ENCODE measurements around the gene SLC35E2B.
A peak's percentile ranks its signal among the peaks of the same experiment; 100 is the strongest.

SLC35E2B gene

DNA sequence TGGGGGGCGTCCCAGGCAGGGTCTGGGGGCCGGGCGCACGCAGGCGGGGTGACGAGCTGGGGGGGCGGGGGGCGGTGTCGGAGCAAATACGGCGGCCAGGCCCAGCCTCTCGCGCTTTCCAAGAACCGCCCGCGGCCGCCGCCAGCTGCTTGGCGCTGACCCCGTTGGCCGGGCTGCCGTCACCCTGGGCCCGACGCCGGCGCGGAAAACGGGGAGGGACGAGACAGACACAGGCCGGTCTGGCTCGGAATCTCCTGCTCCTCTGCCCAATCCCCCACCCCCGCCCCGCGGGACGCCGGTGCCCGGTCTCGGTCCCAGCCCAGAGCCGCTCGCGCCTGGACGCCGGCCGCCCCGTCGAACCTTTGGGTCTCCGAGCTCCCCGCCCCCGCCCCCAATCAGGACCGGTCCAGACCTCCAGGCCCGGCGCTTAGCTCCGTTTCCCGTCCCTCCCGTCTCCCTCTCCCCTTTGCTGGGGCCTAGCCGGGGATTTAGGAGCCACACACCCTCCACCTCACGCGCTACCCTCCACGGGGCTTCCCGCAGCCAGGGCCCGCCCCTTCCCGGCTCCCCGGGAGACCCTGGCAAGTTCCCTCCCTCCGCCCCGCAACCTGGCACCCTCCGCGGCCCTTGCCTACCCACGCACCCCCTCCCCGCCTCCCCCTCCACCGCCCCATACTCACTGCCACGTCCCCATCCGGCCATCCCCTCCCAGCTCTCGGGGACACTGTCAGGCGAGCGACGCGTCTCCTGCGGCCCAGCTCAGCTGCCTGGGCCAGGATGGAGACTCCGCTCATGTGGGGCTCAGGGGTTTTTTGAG is 61.4 kb downstream of the SLC35E2B start:
- FAIRE-seq: no peak
- peak; percentile 46 for DNase-seq (ENCODE audit: insufficient read length)
- TF ChIP-seq TAF1 (IDR thresholded peaks at IDR 0.05; ENCODE audit: borderline replicate concordance, low read depth, low read length): no peak
- TF ChIP-seq POLR2AphosphoS5 (IDR thresholded peaks at IDR 0.05; ENCODE audit: low read depth, low read length): no peak
- TF ChIP-seq POLR2A (IDR thresholded peaks at IDR 0.05; ENCODE audit: low read depth, low read length): no peak

DNA sequence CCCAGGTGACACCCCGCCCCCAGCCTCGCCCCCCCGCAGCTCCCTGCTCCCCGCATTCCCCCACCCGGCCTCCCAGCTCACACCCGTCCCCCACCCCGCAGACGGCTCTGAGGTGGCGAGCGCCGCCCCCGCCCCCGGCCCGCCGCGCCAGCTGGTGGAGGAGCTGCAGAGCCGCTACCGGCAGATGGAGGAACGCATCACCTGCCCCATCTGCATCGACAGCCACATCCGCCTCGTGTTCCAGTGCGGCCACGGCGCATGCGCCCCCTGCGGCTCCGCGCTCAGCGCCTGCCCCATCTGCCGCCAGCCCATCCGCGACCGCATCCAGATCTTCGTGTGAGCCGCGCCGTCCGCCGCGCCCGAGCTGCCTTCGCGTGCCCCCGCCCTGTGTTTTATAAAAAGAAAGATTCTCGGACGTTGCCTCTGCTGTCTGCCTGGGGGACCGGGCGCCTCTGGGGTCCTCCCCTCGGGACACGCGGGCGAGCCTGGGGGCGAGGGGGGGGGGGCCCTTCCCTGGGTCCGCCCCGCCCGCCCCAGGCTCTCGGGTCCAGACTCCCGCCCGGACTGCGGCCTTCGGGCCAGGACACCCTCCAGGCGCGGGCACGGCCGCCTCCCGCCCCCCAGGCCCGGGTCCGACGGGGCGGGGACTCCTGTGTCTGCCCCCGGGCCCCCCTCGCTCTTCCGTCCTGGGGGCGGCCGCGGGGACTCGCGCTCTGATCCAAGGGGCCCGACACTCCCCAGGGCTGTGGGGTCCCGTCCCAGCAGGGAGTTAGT is 62.2 kb downstream of the SLC35E2B start:
- DNase-seq (ENCODE audit: insufficient read length): peak; percentile 100
- TF ChIP-seq POLR2AphosphoS5 (IDR thresholded peaks at IDR 0.05; ENCODE audit: low read depth, low read length) (peak; percentile 33; the same call in 1 of the 2 replicates), TAF1 (IDR thresholded peaks at IDR 0.05; ENCODE audit: borderline replicate concordance, low read depth, low read length) (no peak)
- FAIRE-seq: peak; percentile 96

DNA sequence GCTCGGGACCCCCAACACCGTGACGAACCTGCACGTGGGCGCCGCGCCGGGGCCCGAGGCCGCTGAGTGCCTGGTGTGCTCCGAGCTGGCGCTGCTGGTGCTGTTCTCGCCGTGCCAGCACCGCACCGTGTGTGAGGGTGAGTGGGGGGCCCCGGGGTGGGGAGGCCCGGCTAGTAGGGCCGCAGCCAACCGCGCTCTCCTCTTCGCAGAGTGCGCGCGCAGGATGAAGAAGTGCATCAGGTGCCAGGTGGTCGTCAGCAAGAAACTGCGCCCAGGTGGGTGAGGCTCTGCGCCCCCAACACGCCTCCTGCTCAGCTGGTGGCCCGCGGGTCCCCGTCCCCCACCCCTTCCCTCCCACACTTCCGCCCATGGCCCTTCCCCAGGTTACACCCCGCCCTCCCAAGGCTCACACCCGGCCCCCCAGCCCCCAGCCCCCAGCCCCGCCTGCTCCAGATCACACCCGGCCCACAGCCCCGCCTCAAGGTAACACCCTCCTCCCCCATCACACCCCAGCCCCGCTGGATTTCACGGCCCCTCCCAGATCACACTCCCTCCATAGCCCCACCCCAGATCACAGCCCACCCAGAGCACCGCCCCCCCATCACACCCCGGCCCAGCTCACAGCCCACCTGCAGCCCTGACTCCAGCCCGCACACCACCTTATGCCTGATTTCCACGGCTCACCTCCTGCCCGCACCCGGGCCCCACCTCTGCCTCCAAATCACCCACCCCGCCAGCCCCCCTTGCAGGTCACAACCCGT is 63.0 kb downstream of the SLC35E2B start:
- no peak for FAIRE-seq
- TF ChIP-seq POLR2A (IDR thresholded peaks at IDR 0.05; ENCODE audit: low read depth, low read length) (no peak), TAF1 (IDR thresholded peaks at IDR 0.05; ENCODE audit: borderline replicate concordance, low read depth, low read length) (no peak), POLR2AphosphoS5 (IDR thresholded peaks at IDR 0.05; ENCODE audit: low read depth, low read length) (no peak)
- peak; percentile 38 for DNase-seq (ENCODE audit: insufficient read length)

DNA sequence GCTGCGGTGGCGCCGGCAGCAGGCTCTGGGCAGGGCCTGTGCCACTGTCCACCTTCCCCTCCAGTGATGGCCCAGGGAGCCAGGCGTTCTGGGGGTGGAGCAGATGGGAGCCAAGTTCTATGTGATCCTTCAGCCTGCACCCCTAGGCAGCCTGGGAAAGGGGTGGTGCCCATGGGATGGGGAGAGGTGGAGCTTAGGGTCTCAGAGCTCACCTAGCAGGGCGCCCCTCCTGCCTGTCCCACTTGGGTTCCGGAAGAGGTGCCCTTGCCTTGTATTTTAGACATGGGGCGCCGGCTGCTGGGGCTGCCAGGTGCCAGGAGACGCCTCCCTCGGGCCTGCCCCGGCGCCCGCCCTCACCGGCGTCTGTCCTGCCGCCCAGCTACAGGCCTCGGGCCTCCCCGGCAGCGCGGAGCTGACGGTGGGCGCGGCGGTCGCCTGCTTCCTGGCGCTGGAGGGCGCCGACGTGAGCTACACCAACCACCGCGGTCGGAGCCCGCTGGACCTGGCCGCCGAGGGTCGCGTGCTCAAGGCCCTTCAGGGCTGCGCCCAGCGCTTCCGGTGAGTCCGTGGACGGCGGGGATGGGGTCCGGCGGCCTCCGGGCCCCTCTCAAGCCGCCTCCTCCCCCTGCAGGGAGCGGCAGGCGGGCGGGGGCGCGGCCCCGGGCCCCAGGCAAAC is 63.7 kb downstream of the SLC35E2B start:
- no peak for DNase-seq (ENCODE audit: insufficient read length)
- FAIRE-seq: peak; percentile 76
- TF ChIP-seq TAF1 (IDR thresholded peaks at IDR 0.05; ENCODE audit: borderline replicate concordance, low read depth, low read length) (no peak), POLR2A (IDR thresholded peaks at IDR 0.05; ENCODE audit: low read depth, low read length) (no peak), POLR2AphosphoS5 (IDR thresholded peaks at IDR 0.05; ENCODE audit: low read depth, low read length) (no peak)

DNA sequence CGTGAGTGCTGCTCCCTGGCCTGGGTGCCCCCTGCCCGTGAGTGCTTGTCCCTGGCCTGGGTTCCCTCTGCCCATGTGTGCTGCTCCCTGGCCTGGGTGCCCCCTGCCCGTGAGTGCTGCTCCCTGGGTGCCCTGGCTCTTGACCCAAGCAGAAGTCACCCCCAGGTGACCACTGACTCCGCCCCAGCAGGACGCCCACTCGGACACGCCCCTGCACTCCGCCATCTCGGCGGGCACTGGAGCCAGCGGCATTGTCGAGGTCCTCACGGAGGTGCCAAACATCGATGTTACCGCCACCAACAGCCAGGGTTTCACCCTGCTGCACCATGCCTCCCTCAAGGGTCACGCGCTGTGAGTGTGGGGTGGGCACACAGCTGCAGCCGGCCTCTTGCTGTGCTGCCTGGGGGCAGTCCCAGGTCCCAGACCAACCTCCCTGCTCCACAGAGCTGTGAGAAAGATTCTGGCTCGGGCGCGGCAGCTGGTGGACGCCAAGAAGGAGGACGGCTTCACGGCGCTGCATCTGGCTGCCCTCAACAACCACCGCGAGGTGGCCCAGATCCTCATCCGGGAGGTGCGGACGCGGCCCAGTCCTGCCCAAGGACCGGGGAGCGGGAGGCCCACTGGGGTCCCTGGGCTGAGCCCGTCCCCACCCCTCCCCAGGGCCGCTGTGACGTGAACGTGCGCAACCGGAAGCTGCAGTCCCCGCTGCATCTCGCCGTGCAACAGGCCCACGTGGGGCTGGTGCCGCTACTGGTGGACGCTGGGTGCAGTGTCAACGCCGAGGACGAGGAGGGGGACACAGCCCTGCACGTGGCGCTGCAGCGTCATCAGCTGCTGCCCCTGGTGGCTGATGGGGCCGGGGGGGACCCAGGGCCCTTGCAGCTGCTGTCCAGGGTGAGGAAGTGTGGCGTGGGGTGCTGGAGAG is 64.5 kb downstream of the SLC35E2B start:
- no peak for FAIRE-seq
- TF ChIP-seq POLR2A (IDR thresholded peaks at IDR 0.05; ENCODE audit: low read depth, low read length): no peak
- TF ChIP-seq TAF1 (IDR thresholded peaks at IDR 0.05; ENCODE audit: borderline replicate concordance, low read depth, low read length): no peak
- no peak for TF ChIP-seq POLR2AphosphoS5 (IDR thresholded peaks at IDR 0.05; ENCODE audit: low read depth, low read length)
- DNase-seq (ENCODE audit: insufficient read length): no peak

DNA sequence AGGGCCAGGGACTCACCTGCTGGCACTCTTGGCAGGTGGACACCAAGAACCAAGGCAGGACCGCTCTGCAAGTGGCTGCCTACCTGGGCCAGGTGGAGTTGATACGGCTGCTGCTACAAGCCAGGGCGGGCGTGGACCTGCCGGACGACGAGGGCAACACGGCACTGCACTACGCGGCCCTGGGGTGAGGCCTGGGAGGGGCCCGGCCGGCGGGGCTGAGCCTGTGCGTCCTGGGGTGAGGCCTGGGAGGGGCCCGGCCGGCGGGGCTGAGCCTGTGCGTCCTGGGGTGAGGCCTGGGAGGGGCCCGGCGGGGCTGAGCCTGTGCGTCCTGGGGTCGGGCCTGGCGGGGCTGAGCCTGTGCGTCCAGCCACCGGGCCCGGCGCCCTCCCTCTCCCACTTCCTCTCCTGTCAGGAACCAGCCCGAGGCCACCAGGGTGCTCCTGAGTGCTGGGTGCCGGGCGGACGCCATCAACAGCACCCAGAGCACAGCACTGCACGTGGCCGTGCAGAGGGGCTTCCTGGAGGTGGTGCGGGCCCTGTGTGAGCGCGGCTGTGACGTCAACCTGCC is 65.2 kb downstream of the SLC35E2B start:
- FAIRE-seq (no peak), DNase-seq (ENCODE audit: insufficient read length) (no peak)
- TF ChIP-seq TAF1 (IDR thresholded peaks at IDR 0.05; ENCODE audit: borderline replicate concordance, low read depth, low read length) (no peak), POLR2A (IDR thresholded peaks at IDR 0.05; ENCODE audit: low read depth, low read length) (no peak)

DNA sequence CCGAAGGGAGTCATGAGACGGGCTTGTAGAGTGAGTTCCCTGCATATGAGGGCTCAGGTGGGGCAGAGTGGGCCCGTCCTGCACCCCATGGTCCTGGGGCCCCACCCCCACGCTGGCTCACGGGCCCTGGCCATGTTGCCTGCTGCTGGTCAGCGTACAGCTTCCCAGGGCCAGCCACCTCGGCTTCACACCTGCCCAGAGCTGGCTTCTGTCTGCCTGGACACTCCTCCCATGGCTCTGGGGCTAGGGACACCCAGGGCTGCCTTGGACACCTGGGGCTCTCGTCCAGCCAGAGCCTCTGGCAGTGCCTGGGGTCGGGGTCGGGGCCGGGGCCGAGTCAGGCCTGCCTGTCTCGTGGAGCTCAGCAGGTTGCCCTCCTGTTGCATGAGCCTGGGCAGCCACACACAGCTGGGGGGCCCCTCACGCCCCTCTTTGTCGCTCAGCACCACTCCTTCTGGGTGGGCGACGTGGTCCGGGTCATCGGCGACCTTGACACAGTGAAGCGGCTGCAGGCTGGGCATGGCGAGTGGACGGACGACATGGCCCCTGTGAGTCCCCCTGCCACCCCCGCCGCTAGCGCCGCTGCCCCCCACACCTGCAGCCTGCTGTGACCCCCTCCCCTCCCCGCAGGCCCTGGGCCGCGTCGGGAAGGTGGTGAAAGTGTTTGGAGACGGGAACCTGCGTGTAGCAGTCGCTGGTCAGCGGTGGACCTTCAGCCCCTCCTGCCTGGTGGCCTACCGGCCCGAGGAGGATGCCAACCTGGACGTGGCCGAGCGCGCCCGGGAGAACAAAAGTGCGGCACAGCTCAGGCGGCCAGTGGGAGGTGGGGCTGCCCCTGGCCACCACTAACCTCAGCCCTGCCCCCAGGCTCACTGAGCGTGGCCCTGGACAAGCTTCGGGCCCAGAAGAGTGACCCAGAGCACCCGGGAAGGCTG is 66.1 kb downstream of the SLC35E2B start:
- DNase-seq (ENCODE audit: insufficient read length): no peak
- FAIRE-seq: no peak
- no peak for TF ChIP-seq TAF1 (IDR thresholded peaks at IDR 0.05; ENCODE audit: borderline replicate concordance, low read depth, low read length)
- no peak for TF ChIP-seq POLR2A (IDR thresholded peaks at IDR 0.05; ENCODE audit: low read depth, low read length)
- TF ChIP-seq POLR2AphosphoS5 (IDR thresholded peaks at IDR 0.05; ENCODE audit: low read depth, low read length): no peak

DNA sequence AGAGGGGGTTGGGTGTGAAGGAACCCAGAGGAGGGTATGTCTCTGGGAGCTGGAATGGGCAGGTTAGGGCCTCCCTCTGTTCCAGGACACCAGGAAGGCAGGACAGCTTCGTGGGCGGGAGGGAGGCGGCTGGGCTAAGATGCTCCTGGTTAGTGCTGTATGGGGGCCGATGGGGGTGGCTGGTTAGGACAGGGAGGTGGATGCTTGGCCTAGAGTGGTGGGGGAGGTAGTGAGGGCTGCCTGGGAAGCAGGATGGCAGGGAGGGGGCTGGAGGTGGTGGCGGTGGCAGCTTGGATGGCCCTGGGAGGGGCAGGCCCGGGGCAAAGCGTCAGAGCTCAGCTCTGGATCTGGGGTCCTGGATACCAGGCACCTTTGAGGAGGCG is 66.8 kb downstream of the SLC35E2B start:
- TF ChIP-seq TAF1 (IDR thresholded peaks at IDR 0.05; ENCODE audit: borderline replicate concordance, low read depth, low read length) (no peak), POLR2AphosphoS5 (IDR thresholded peaks at IDR 0.05; ENCODE audit: low read depth, low read length) (no peak), POLR2A (IDR thresholded peaks at IDR 0.05; ENCODE audit: low read depth, low read length) (no peak)
- DNase-seq (ENCODE audit: insufficient read length): no peak
- no peak for FAIRE-seq

DNA sequence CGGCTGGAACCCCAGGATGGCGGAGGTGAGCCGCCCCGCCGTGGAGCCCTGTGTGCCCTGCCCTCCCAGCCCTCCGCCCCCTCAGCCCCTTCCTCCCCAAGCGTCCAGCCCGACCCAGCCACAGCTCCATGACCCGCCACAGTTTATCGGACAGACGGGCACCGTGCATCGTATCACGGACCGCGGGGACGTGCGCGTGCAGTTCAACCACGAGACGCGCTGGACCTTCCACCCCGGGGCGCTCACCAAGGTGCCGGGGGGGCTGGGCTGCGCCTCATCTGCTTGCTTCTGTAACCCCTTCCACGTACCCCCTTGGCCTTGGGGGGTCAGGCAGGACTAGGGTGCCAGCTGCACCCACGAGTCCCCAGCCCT is 67.2 kb downstream of the SLC35E2B start:
- DNase-seq (ENCODE audit: insufficient read length) (no peak), FAIRE-seq (no peak)
- TF ChIP-seq POLR2A (IDR thresholded peaks at IDR 0.05; ENCODE audit: low read depth, low read length) (no peak), POLR2AphosphoS5 (IDR thresholded peaks at IDR 0.05; ENCODE audit: low read depth, low read length) (no peak)

Measured in GM12892 (cell line).